Activated naive CD4-positive, alpha-beta T cell treated with anti-CD3 and anti-CD28 coated beads, Interleukin-2, amount 50 U/mL, for 72 hours (primary cell): ENCODE results near the gene OCA2. TPM values are rescaled to one million over a fixed set of nuclear protein-coding genes. Genes with fewer than 3 reads are reported as not detected.

Source experiments
- ATAC-seq, 2 donors: fragments of 150-1000 bp; cut with Tn5 transposase; 2 replicates each; pipeline ENCODE4 v1.10.0; 2021; ENCODE audit warnings: mild to moderate bottlenecking in 2 of 2, moderate library complexity in 2 of 2
- DNase-seq, 2 donors: peaks; one replicate each; pipeline ENCODE4 v3.0.0; 2021 to 2022; ENCODE audit warnings: low spot score in 2 of 2
- H3K27ac Mint-ChIP-seq, 2 donors: one replicate each; pipeline ENCODE4 v1.8.0; 2022; ENCODE audit warnings: mild to moderate bottlenecking in 2 of 2, mixed read lengths in 2 of 2
- H3K36me3 Mint-ChIP-seq, 2 donors: one replicate each; pipeline ENCODE4 v1.8.0; 2022; ENCODE audit warnings: mixed read lengths in 2 of 2
- H3K9me3 Mint-ChIP-seq, 2 donors: one replicate each; pipeline ENCODE4 v1.8.0; 2022; ENCODE audit warnings: mixed read lengths in 2 of 2
- total RNA-seq, 2 donors: library from RNA; stranded (reverse); gene quantifications; one replicate each; pipeline ENCODE4 v1.2.3, GENCODE V29; 2022

The OCA2 gene
- total RNA-seq, 2 donors from 2014 or later = not detected

DNA sequence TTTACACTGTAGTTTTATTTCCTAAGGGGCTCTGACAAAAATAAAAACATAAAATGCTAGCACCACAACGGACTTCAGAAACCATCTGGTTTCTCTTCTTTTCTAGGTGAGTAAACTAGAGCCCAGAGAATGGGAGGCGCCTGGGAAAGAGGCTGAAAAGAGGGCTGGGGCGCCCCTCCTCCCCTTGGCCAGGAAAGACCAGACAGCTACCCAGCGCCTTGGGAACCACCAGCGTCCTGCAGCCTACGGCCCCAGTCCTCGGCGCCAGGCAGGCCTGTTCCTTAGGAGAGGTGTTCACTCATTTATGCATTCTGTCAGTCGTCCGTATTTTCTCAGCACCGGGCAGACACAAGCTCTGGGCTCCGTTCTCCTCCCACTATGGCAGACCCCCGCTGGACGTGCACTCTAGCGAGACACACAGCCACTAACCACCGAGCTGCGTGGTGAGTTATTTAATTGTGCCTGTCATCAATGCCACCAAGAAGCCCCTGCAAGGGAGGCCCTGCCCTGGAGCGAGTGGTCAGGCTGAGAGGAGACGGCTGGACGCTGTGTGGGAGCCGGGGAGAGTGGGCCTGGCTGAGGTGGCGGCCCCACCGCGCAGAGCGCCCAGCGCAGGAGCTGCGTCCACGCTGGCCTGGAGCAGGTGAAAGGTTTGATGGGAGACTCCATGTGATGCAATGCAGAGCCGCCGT lies 294.4 kb downstream of the OCA2 start:
- Mint-ChIP-seq H3K36me3 (peaks cover 0 to 4% of the 10 kb centered on the region in 2 donors), H3K27ac (no peak overlapping the region), H3K9me3 (peaks cover 8 to 15% of the 10 kb centered on the region in 2 donors)
- no peak for DNase-seq
- no peak for ATAC-seq

DNA sequence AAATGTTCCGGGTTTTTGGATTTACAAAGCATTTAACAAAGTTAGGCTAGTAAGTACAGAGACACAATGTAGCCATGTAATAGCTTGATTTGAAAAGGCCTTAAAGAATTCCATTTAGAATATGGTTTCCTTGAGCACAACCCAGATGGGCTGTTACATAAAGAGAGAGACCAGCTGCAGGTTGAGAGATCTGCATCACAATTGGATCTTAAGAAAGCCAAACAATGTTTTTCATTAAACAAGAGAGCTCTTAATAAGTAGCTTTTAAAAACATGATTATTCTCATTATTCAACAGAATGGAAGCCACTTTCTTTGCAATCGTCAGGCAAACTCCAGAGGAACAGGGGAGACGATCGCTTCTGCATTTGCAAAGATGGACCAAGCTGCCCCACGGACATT lies 300.3 kb downstream of the OCA2 start:
- H3K27ac Mint-ChIP-seq = no peak overlapping the region
- H3K9me3 Mint-ChIP-seq = peaks cover 0 to 3% of the 10 kb centered on the region in 2 donors
- no peaks in the 10 kb centered on the region for H3K36me3 Mint-ChIP-seq

DNA sequence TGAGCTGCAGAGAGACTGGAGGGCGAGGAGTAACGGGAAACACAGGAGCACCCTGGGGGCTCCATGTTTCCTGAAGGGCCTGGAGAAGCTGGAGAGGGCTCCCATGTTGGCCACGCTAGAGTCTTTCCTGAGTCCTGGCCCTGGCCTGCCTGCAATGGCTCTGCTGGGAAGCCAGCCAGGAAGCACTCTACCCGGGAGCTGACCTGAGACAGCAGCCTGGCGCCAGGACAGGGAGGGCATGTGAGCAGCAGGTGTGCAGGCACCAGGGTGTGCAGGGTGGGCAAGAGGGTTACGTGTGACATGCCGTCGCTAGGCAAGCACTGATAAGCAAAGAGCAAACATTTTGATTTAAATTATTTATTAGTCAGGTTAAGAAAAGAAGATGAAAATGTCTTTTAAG lies 301.4 kb downstream of the OCA2 start:
- Mint-ChIP-seq H3K36me3 (no peaks in the 10 kb centered on the region), H3K27ac (no peak overlapping the region), H3K9me3 (peaks cover 0 to 3% of the 10 kb centered on the region in 2 donors)
- ATAC-seq (no peak), DNase-seq (no peak)

More for the DNA sequence above, 300.3 kb downstream of the OCA2 start:
- ATAC-seq (no peak), DNase-seq (no peak)

DNA sequence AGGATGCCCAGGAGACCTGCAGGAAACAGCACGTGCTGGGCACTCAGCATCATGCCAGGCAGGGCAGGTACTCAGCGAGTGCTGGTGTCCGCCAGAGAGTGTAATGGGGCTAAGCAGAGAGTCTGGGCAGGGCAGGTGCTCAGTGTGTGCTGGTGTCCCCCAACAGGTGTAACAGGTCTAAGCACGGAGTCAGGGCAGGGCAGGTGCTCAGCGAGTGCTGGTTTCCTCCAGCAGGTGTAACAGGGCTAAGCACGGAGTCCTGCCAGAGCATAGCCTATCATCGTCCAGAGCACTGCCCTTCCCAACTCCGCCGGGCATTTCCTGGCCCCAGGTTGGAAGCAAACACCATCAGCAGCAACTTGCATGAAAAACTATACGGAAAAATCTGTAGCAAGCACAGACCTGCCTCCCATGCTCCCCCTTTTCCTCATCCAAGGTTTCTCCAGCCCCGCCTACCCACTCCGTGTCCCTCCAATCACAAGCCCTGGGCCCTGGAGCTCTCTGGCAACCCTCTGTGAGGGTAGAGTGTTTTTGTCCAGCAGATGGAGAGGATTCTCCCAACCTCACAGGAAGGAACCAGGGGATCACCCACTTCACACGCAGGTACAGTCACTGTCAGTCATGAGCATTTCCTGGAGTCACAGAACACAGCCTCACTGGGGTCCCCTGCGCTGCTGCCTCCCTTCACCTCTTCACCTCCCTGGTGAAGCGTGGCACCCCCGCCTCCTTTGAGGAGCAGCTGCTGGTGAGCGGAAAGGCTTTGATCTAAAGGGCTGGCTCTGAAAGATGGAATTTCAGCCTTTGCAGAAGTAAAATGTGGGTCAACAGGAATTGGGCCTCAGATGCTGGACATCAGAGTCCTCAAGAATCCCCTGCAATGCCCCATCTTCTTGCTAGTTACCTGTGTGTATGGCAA lies 302.5 kb downstream of the OCA2 start:
- no peaks in the 10 kb centered on the region for H3K36me3 Mint-ChIP-seq
- peaks cover 0 to 3% of the 10 kb centered on the region in 2 donors for H3K9me3 Mint-ChIP-seq
- no peak overlapping the region for H3K27ac Mint-ChIP-seq
- no peak for ATAC-seq
- DNase-seq = no peak

DNA sequence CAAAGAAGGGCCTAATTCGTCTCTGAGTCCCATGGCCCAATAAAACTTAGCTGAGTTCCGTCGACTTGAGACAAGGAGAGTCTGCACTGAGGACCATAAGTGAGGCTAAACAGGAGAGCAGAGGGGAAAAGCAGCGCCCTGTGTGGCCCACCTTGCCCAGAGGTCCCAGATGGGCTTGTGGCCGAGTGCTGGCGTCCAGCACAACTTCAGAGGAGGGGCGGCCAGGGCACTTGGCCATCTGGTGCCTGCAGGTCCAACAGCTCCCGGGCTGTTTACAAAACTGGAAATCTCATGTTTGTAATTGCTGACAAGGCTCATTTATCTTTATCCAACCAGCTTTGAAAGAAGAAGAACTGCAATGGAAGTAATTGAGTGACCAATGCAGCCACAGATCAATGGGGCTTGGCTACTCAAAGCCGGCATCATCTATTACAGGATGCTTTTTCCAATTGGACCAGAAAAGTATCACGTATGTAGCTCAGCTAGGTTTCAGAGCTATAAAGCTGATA lies 306.3 kb downstream of the OCA2 start:
- ATAC-seq (no peak), DNase-seq (no peak)
- Mint-ChIP-seq H3K27ac (no peak overlapping the region), H3K9me3 (peaks cover 0 to 3% of the 10 kb centered on the region in 2 donors), H3K36me3 (no peaks in the 10 kb centered on the region)

DNA sequence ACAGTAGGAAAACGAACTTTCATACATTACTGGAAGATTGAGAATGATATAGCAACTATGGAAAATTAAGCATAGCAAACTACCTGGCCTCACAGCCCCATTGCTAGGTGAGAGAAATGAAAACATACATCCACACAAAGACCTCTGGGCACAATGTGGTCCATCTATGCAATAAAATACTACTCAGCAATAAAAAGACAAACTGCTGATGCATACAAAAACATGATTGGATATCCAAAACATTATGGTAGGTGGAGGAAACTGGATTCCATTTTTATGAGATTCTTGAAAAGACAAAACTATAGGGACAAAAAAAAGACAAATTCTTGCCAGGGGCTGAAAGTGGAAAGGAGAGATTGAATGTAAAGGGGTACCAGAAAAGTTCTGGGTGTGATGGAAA lies 308.8 kb downstream of the OCA2 start:
- ATAC-seq (no peak), DNase-seq (no peak)
- peaks cover 0 to 3% of the 10 kb centered on the region in 2 donors for H3K9me3 Mint-ChIP-seq
- H3K27ac Mint-ChIP-seq = no peak overlapping the region
- no peaks in the 10 kb centered on the region for H3K36me3 Mint-ChIP-seq

DNA sequence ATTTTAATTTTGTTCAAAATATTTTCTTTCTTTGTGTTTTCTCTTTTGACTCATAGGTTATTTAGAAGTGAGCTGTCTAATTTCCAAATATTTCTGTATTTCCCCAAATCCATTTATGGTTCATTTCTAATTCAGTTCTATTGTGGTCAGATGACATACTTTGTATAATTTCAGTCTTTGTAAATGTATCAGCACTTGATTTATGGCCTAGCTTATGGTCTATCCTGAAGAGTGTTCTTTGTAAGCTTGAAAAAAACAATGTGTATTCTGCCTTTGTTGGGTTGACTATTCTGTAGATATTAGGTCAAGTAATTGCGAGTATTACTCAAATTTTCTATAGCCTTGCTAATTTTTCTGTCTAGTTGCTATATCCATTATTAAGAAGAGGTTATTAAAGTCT lies 311.2 kb downstream of the OCA2 start:
- ATAC-seq (no peak), DNase-seq (no peak)
- peaks cover 0 to 7% of the 10 kb centered on the region in 2 donors for H3K9me3 Mint-ChIP-seq
- H3K27ac Mint-ChIP-seq = no peak overlapping the region
- no peaks in the 10 kb centered on the region for H3K36me3 Mint-ChIP-seq

DNA sequence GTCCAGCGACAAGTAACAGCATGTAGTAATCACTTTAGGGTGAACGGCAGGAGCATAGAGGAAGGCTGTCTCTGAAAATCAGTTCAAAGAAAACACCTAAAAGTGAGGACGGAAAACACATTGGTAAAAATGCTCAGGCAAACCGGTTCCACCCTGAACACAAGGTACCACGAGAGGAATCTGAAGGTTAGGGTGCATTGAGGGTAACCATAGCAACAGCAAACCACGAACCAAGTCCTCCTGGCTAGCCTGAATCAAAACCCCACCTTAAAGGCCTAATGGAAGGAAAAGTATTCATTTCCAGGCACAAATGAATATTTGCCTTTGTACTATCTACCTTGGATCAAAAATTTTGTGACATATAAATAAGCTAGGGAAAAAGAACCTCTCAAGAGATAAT lies 315.0 kb downstream of the OCA2 start:
- Mint-ChIP-seq H3K9me3 (peaks cover 0 to 7% of the 10 kb centered on the region in 2 donors), H3K36me3 (no peaks in the 10 kb centered on the region), H3K27ac (no peak overlapping the region)
- DNase-seq = no peak
- no peak for ATAC-seq

DNA sequence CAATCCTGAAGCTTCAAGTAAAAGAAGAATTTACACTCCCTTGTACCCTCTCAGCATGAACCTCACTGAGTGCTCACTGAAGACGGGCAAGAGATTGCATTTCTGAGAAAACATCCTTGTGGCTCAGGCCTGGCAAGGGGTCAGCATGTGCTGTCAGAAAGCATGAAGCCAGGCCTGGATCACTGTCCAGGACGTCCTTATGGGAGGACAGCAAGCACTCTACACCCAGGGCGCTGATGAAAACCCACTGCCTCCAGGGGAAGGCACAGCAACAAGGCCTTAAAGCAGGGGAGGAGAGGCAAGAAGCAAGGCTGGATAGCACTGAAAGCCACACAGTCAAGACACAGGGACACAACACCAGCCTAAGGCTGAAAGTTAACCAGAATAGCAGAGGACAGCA lies 315.4 kb downstream of the OCA2 start:
- Mint-ChIP-seq H3K27ac (no peak overlapping the region), H3K36me3 (no peaks in the 10 kb centered on the region), H3K9me3 (peaks cover 0 to 7% of the 10 kb centered on the region in 2 donors)
- ATAC-seq = no peak
- DNase-seq = no peak

DNA sequence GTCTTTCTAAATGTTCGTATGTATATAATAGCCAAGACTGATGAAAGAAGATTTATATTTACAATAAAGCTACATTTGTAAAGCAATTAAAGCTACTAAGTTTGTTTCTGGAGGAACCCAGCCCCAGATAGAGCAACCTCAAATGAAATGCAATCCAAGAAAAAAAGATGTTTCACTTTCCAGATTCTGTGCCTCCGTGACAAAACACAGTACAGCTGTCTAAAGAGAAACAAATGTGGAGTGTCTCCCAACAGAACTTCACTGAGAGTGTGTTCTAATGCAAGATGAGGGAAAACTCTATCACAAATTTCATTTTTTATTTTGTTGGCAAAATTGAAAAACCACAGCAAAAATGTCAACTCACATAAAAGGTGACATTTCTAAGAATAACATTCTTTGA lies 317.0 kb downstream of the OCA2 start:
- Mint-ChIP-seq H3K27ac (no peak overlapping the region), H3K36me3 (no peaks in the 10 kb centered on the region), H3K9me3 (peaks cover 0 to 7% of the 10 kb centered on the region in 2 donors)
- ATAC-seq (no peak), DNase-seq (no peak)

DNA sequence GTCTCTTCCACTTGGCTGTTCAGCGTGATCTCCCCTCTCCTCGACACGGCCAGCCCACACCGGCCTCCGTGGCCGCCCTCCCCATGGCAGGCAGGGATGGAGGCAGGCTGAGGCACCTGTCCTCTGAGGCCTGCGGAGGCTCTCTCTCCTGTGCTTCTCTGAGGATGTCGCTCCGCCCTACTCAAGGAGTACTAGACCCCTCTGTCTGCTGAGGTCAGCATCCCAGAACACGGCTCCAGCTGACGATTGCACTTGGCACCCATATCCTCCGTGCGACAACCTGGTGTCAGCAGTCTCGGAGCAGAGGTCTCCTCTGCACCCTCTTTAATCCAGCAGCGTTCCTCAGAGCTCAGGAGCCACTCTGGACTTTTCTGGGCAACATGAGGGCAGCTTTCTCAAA lies 322.6 kb downstream of the OCA2 start:
- no peak overlapping the region for H3K27ac Mint-ChIP-seq
- H3K36me3 Mint-ChIP-seq = peaks cover 0 to 6% of the 10 kb centered on the region in 2 donors
- ATAC-seq (no peak), DNase-seq (no peak)
- peaks cover 5 to 7% of the 10 kb centered on the region in 2 donors for H3K9me3 Mint-ChIP-seq

DNA sequence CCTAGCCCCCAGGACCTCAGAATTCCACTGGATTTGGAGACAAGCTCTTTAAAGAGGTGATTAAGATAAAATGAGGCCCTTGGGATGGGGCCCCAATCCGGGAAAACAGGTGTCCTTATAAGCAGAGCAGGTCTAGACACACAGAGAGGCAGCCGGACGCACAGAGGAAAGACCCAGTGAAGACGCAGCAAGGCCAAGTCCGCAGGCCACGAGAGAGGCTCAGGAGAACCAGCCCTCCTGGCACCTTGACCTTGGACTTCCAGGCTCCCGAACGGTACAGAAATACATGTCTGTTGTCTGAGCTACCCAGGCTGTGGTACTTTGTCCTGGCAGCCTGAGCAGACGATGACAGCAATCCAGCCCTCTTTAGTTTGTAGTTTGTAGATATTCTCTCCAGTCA lies 324.5 kb downstream of the OCA2 start:
- no peak for DNase-seq
- H3K27ac Mint-ChIP-seq = no peak overlapping the region
- ATAC-seq = no peak
- H3K36me3 Mint-ChIP-seq = peaks cover 0 to 6% of the 10 kb centered on the region in 2 donors
- H3K9me3 Mint-ChIP-seq = peaks cover 4 to 6% of the 10 kb centered on the region in 2 donors

DNA sequence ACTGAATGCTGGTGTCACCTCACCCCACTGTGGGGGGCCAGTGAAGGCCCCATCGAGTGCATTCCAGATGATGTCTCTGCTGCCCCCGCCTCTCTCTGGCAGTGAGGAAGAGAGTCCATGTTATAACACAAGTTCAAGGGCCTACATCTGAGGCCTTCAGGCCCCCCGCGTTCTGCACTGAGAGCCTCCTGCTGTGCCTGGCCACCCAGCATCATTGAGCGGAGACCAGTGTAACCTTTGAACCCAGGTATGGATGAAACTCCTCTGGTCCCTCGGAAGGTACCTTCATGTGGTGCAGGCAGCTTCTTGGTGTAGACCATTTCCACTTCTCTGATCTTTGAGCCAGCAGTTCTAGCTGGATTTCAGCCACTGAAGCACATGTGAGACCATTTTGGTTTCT lies 324.9 kb downstream of the OCA2 start:
- no peak overlapping the region for H3K27ac Mint-ChIP-seq
- DNase-seq (no peak), ATAC-seq (no peak)
- H3K36me3 Mint-ChIP-seq = peaks cover 0 to 6% of the 10 kb centered on the region in 2 donors
- peaks cover 4 to 6% of the 10 kb centered on the region in 2 donors for H3K9me3 Mint-ChIP-seq

DNA sequence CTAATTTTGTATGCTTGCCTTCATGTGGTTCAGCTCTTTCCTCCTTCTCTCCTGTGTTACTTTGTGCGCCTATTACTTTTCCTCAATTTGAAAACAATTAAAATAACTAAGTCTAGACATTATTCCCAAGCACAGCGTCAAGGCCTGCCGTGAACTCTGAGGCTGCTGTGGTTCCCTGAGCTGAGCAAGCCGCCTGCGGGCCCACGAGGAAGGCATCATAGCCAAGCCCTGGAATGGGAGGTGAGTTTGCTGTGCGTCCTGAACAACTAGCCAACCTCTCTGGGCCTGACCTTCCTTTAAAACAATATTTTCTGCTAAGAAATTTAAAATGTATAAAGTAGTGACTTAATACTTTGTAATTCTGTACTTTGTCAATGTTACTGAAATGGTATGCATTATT lies 327.2 kb downstream of the OCA2 start:
- H3K9me3 Mint-ChIP-seq = peaks cover 7 to 10% of the 10 kb centered on the region in 2 donors
- ATAC-seq = no peak
- no peak for DNase-seq
- H3K36me3 Mint-ChIP-seq = peaks cover 3 to 6% of the 10 kb centered on the region in 2 donors
- H3K27ac Mint-ChIP-seq = no peak overlapping the region

DNA sequence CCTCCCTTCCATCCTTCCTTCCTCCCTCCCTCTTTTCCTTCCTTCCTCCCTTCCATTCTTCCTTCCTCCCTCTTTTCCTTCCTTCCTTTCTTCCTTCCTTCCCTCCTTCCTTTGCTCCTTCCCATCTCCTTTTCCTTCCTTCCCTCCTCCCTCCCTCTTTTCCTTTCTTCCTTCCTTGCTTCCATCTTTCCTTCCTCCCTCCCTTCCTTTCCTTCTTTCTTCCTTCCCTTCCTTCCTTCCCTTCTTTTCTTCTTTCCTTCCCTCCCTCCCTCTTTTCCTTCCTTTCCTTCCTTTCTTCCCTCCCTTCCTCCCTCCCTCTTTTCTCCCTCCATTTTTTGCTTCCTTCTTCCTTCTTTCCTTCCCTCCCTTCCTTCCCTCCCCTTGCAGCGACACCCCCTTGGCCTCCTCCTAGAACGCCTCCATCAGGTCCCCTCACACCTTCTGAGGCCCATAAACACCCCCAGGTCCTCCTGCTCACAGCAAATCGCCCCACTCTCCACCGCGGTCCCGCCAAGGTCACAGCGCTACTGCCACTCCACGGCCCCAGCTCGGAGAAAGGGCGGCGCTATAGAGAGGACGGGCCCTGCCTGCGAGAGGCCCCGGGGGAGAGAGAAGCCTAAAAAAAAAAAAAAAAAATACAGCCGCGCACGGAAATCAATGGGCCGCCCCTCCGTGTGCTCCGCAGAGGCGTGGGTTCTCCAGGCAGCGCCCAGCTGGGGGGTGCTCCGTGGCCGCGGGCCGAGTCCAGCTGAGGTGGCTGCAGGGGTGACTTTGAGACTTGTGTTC lies 328.2 kb downstream of the OCA2 start:
- Mint-ChIP-seq H3K36me3 (peaks cover 6% of the 10 kb centered on the region in 2 donors), H3K9me3 (peaks cover 11 to 15% of the 10 kb centered on the region in 2 donors), H3K27ac (no peak overlapping the region)
- DNase-seq = no peak
- no peak for ATAC-seq

DNA sequence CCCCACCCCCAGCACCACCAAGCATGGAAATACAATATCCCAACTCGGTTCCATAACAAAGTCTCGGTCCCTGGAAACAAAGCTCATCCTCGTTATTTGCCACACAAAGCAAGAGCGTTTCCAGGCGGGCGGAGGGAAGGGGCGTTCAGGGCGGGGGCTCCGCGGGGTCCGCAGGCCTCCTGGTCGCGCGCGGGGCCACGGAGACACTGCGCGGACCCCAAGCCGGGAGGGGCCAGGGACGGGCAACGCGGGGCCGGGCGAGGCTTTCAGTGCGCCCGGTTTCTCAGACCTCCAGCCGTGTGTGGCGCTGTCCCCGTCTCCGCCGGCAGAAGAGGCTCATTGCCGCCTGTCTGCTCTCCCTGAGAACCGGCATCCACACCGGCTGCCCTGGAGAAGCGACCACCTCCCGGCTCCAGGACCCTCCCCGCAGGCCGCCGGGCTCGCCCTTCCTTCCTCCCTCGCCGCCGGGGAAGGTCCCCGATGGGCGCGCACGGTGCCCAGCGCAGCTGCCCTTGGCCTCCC lies 329.0 kb downstream of the OCA2 start:
- DNase-seq = no peak

More for the DNA sequence above, 329.0 kb downstream of the OCA2 start:
- Mint-ChIP-seq H3K27ac (no peak overlapping the region), H3K9me3 (peaks cover 11 to 15% of the 10 kb centered on the region in 2 donors), H3K36me3 (peaks cover 6% of the 10 kb centered on the region in 2 donors)
- no peak for ATAC-seq
